GM12891 (cell line): ENCODE results near the gene ZCCHC7.

Experiments used
- POLR2A ChIP-seq: IDR thresholded peaks from 2 replicates; pipeline ENCODE4 v1.6.1; 2011; ENCODE audit warnings: low read depth, low read length, control low read depth
- POLR2AphosphoS5 ChIP-seq: IDR thresholded peaks from 2 replicates; pipeline ENCODE4 v1.6.1; 2011; ENCODE audit warnings: low read depth, low read length, control low read depth

DNA sequence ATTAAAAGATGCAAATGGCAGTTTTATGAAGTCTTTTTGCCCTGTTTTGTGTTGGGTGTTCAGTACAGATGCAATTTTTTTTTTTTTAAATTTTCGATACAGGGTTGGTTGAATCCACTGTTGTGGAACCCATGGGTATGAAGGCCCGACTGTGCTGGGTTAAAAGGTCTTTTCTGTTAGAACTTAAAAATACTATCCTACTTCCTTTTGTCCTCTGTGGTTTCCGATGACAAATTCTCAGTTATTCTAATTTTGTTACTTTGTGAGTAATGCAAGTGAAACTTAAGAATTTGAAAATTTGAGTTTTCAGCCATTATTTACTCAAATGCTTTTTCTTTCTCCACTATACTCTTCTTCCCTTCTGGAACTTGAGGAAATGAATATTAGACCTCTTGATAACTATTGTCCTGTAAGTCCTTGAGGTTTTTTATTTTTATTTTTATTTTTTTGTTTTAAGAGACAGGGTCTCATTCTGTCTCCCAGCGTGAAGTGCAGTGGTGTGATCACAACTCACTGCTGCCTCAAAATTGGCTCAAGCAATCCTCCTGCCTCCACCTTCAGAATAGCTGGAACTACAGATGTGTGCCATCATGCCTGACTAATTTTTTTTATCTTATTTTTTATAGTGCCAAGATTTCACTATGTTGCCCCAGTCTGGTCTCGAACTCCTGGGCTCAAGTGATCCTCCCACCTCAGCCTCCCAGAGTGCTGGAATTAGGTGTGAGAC is 67.5 kb downstream of the ZCCHC7 start:
- TF ChIP-seq POLR2AphosphoS5 (no peak), POLR2A (no peak)
